22Rv1 (cell line): ENCODE measurements around the gene RRAD.
A peak's percentile ranks its signal among the peaks of the same experiment; 100 is the strongest.

Source experiments
- H3K27ac ChIP-seq: fragments of 450-650 bp; 2 replicates; pipeline ENCODE4 v1.5.1; 2017
- CTCF ChIP-seq: fragments of 450-650 bp; IDR thresholded peaks from 2 replicates; pipeline ENCODE4 v1.5.1; 2017; ENCODE audit warnings: mild to moderate bottlenecking
- ZFX ChIP-seq: fragments of 450-650 bp; IDR thresholded peaks from 2 replicates; pipeline ENCODE4 v1.6.1; 2017; ENCODE audit warnings: antibody characterized with exemption, borderline replicate concordance

The RRAD gene

GRCh38 chr16:66880288-66881013 lies 44.9 kb downstream of the RRAD start, which contains the start of gene PDP2:
TSS of gene PDP2 (plus strand) at chr16:66880515. CDS start at chr16:66884285, 3,770 bp downstream.
- H3K27ac ChIP-seq, result peak within 1 kb of the TSS; percentile 56
- TF ChIP-seq CTCF (no peak), ZFX (no peak)

GRCh38 chr16:66878067-66878466 lies 47.3 kb downstream of the RRAD start:
- H3K27ac ChIP-seq, result no peak overlapping the region
- TF ChIP-seq ZFX (no peak), CTCF (no peak)

GRCh38 chr16:66874079-66874775 lies 51.1 kb downstream of the RRAD start:
- H3K27ac ChIP-seq, result no peak overlapping the region

GRCh38 chr16:66873685-66874055 lies 51.7 kb downstream of the RRAD start:
- TF ChIP-seq CTCF, result no peak
- no peak for TF ChIP-seq ZFX
- H3K27ac ChIP-seq, result no peak overlapping the region

More at GRCh38 chr16:66874079-66874775, 51.1 kb downstream of the RRAD start:
- TF ChIP-seq CTCF, result no peak
- TF ChIP-seq ZFX, result no peak

GRCh38 chr16:66872943-66873684 lies 52.2 kb downstream of the RRAD start:
- peak; percentile 98 for TF ChIP-seq CTCF
- TF ChIP-seq ZFX, result no peak
- H3K27ac ChIP-seq, result no peak overlapping the region

- no peak overlapping the region for H3K27ac ChIP-seq
- TF ChIP-seq CTCF (no peak), ZFX (no peak)
These were observed 52.8 kb downstream of the RRAD start for GRCh38 chr16:66872559-66872942.

- no peak overlapping the region for H3K27ac ChIP-seq
- TF ChIP-seq ZFX (no peak), CTCF (no peak)
These were observed 53.5 kb downstream of the RRAD start for GRCh38 chr16:66871840-66872239.
